ENCODE data around the gene TCEA3.

Gene TCEA3

DNA sequence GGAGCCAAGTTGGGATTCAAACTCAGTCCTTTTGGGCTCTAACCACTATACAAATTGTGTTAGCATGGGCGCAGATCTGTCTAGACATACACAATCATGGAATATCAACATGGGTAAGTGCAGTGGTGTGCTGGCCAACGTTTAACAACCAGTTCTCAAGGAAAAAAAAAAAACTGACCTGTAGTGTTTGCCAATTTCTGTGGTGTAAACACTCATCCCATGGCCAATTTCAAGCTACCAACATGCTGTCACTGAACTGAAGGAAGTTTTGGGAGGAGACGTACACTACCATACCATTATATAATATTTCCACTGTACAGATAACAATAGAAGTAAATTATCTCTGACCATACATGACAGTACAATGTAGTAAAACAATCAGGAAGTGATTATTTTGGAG lies 3.2 kb downstream of the TCEA3 start:
- no peak for DNase-seq (ENCODE audit: low read depth)

DNA sequence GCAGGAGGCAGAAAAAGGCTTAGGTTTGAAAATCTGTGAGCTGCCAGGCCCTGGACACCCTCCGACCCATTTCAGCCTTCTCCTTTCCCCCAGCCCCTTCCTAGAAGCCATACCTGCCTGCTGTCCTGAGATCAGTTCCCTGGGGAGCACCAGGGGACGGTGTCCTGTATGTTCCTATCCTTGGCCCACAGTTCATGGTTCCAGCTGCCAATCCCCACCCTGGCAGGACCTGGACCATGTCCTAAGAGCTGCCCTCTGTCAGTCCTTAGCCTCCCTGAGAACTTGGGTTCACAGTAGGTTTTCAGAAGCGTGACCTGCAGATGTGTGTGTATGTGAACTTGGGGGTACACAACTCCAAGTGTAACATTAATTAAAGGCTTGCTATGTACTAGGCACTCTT lies 3.8 kb downstream of the TCEA3 start:
- DNase-seq (ENCODE audit: low read depth), result no peak

DNA sequence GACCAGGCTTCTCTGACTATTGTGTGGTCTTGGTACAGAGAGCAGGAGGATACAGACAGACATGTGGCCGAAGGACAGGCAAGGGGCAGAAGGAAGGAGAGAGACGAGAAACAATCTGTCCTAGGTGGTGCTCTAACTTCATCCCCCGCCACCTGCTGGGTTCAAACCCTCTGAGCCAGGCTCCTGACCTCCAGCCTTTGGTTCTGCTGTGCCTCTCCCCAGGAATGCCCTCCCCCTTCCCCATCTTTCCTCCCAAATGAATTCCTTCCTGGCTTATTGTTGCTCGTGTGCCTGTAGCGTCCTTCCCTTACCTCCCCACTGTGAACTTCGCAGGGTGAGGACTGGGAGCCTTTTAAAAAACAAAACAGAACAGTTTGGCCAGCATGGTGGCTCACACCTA lies 5.4 kb downstream of the TCEA3 start:
- no peak for DNase-seq (ENCODE audit: low read depth)

DNA sequence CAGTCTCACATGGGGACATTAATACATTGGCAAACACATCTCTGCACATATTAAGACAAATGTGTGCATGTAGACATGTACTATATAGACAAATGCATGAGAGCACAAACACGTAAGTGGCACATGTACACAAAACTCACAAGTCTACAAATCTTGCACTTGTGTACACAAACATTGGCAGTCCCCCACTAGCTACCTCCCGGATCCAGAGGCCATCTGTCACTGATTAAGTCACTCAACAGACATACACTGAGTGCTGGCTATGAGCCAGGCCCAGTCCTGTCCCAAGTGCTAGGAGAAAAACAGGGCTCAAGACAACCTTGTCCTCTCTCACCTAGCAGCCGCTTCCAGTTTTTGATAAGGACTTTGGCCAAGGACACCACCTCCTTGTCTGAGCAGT lies 7.0 kb downstream of the TCEA3 start:
- DNase-seq (ENCODE audit: low read depth), result no peak

DNA sequence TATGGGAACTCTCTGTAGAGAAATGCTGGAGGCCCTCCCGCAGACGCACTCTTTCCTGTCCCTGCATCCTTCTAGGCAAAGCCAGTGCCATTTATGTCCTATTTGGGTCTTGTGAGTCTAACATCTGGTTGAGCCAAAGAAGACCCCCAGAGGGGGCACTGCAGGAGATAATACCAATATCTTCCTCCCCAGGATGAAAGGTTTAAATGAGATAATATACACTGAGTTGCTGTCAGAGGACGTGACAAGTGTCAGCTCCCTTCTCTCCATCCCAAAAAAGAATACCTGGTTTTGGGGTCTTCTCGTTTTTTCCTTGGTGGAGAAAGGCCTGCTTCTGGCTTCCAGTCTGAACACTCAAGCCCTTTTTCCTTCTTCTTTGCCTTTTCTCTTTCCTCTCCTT lies 7.6 kb downstream of the TCEA3 start:
- DNase-seq (ENCODE audit: low read depth), result no peak

DNA sequence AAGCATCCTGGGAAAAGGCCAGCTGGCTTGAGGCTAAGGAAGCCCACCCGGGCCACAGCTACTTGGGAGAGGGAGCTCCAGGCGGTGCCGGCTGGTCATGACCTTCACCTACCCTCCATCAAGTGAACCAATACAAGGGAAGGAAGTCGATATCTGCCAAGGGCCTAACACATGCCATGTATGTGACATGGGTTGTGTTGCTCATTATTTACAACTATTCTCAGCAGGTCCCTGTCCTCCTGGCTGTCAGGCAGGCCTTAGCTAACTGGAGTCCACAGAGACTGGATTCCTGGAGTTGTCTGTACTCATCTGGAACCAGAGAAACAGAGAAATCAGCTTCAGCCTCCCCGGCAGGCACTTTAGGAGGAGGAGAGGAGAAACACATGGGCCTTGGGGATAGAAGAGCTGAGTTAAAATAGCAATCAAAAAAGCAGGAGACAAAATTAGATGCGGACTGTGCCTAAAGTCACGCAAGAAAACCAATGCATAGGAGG lies 15.7 kb downstream of the TCEA3 start:
- no peak for DNase-seq (ENCODE audit: low read depth)

DNA sequence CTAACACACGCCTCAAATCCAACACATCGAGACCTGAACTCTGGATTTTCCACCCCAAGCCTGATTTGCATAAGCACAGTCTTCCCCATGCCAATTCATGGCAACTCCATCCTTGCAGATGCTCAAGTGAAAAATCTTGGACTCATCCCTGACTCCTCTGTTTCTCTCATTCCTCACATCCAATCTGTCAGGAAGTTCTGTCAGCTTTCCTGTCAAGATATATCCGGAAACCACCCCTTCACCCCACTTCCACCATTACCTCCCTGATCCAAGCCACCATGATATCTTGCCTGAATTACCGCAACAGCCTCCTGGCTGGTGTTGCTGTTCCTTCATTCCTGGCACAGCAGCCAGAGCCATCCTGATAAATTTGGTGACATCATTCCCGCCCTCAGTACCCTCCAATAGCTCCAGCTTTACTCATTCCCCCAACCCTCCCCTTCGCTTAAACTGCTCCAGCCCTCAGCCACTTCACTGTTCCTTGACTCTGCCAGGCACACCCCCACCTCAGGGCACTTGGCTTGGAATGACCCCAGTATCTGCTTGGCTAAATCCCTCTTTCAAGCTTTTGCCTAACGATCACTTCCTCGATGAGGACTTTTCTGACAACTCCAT lies 17.4 kb downstream of the TCEA3 start:
- DNase-seq (ENCODE audit: low read depth), result no peak

DNA sequence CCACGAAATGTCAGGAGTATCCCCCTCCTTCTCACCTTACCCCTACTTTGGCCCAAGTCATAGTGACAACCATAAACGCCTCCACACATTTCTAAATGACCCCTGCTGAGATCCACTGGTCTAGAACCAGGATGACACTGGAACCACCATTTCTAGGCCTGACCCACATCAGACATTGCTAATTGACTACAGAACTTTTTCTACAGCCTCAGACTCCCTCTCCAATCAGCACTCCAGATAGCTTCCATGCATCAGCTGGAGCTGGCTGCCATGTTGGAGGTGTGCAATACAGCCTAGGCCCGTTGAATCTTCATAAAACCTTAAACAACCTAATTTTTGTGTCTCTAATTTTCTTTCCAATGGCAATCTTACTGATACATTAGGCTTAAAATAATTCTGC lies 18.6 kb downstream of the TCEA3 start:
- DNase-seq (ENCODE audit: low read depth), result no peak

DNA sequence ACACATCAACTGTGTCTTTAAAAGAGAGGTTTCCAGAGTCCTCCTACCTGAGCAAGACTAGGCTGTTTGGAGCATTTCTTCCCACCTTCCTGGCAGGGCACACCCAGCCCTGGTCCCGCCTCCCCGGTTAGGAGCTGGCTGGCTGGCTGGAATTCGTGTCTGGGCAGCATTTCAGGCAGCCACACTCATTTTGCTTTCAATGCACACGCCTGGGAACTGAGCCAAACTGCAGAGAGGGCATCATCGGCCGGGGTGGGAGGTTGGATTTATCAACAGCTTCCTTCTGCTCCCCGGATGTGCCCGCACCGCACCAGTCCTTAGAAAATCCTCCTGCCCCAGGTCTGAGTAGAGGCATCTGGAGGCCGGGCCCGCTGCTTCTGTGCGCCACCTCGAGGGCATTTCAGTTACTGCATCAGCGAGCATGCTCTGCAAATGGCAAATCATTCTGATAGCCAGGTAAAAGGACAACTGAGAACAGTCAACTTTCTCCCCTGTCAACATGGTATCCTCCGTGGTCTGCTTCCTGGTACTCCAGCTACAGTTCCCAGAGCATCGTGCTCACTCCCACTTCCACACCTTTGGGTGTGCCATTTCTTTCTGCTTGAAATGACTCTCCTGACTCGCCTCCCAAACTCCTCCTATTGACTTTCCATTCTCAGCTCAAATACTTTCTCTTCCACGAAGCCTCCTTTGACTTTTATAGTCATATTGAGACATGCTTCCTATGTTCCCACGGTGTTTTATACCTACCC lies 20.6 kb downstream of the TCEA3 start:
- peak; percentile 77 for DNase-seq (ENCODE audit: low read depth)

DNA sequence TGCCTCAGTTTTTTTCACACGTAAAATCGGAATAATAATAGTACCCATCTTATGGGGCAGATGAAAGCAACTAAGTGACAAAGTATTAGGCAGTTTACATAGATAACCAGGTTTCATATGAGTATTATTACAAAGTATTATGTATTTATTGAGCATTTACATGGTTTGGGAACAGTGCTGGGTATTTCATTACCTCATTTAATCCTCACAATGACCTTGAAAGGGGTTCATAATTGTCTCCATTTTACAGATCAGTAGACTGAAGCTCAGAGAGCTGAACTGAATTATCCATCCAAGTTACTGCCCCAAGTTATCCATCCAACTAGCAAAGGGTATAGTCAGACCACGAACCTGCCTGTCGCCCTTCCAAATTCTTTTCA lies 21.2 kb downstream of the TCEA3 start:
- DNase-seq (ENCODE audit: low read depth), result no peak

DNA sequence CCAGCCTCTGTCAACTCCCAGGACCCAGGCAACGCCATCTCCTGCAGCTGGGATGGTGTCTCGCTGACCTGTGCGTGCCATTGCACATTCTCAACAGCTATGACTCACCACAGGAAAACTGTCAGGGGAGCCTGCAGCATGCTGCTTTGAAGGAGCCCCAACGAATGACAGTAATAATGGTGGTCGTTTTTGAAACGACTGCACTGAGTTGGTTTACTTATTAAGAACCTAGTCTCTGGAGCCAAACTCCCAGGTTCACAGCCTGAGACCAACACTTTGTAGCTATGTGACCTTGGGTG lies 21.6 kb downstream of the TCEA3 start:
- no peak for DNase-seq (ENCODE audit: low read depth)

DNA sequence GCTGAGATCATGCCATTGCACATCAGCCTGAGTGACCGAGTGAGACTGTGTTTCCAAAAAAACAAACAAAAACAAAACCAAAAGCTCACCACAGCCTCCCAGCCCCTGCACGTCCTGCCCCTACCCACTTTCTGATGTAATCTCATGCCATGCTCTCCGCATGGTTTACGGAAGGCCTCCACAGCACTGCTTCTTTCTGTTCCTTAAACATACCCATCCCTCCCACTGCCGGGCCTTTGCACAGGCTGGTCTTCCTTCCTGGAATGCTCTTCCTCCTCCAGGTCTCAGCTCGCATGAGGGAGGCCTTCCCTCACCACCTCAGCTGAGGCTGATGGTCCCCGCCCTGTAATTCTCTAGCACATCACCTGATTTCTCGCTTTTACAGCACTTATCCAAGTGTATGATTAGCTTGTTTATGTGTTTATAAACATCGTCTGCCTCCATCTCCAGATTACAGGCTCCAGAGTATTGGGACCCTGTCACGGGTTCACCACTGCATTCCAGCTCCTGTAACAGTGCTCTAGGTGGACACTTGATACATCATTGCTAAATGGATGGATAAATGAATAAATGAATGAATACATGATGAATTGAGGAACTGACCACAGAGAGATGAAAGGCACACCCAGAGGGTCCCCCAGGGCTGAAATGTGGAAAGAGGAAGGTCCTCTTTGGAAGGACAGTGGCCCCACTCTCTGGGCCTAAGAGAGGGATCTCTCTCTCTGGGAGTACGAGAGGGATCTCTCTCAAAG lies 22.1 kb downstream of the TCEA3 start:
- DNase-seq (ENCODE audit: low read depth), result no peak

DNA sequence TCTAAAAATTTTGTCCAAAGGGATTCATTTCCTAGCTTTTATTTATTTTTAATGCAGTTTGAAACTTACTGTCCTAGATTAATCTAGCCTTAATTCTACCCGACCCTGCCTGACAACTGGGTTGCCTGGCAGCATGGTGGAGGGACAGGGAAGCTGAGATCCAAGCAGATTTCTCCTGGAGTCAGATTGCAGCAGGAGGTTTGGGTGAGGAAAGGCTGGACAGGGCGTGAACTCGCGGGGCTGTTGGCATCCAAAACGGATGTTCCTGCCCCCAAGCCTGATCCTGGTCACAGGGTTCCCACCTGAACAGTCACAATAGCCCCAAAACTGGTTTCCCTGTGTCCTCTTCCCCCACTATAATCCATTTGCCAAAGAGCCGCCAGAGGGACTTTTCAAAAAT lies 23.2 kb downstream of the TCEA3 start:
- DNase-seq (ENCODE audit: low read depth), result no peak

DNA sequence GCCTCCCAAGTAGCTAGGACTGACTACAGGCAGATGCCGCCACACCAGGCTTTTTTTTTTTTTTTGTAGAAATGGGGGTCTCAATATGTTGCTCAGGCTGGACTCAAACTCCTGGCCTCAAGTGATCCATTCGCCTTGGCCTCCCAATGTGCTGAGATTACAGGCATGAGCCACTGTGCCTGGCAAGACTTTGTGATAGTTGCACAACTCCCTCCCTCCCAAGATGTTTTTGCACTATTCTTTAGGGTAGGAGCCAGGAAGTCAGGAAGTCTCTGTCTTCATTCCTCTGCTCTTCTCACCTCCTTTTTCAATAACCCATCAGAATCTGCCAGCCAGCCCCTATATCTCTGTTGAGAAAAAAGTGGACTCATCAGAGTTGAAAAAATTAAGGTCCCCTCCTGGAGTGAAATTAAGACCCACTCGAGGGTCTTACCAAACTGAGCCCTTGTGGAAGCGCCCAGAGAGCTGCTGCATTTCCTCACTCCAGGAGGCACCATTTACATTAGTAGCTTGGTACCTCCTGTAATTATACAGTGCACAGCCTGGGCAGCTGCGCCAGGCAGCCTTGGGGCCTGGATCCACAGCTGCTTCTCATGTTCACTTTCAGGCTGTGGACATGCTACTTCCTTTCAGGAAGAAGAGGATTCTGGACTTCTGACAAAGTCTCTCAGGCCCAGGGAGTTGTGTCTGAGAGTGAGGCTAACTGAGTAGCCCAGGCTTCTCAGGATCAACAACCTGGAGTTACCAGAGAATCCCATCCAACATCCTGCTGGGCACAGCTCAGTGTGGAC lies 24.0 kb downstream of the TCEA3 start:
- DNase-seq (ENCODE audit: low read depth), result no peak

DNA sequence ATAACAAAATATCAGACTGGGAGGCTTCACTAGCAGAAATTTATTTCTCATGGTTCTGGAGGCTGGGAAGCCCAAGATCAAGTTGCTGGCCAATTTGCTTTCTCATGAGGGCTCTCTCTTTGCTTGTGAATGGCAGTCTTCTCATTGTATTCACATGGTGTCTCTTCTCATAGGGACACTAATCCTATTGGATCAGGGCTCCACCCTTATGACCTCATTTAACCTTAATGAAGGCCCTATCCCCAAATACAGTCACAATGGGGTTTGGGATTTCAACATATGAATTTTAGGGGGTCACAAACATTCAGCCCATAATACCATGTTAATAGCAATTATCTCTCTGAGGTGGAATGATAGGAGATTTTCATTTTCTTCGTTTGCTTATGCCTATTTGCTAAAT lies 25.3 kb downstream of the TCEA3 start:
- no peak for DNase-seq (ENCODE audit: low read depth)

DNA sequence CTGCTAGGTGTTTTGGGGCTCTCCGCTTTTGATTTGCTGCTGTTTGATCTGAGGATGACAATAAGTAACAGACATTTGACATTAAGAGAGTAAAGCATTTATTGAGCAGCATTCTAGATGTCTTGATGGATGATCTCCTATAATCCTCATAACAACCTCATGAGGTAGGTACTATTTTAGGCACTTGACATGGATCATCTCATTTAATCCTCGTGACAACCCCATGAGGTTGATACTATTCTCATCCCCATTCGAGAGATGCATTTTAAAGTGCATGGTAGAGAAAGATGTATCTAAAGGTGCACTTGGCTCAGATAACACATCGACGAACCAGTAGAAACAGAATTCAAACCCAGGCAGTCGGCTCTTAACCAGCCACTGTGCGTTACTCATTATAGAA lies 26.6 kb downstream of the TCEA3 start:
- no peak for DNase-seq (ENCODE audit: low read depth)

DNA sequence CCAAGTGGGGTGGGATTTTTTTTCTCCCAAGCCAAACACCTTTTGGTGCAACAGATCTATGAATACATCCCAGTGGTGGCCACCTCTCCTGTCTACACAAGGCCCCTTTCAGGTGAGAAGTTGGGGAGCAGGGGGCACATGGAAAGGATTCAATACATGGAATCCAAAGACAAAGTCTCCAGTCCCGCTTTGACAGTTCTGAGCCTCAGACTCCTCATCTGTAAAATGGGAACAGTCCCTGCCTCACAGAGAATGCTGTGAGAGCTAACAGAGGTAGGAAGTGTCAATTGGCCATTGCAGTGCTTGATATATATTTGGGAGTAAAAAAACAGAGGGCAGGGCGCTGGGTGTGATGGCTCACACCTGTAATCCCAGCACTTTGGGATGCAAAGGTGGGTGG lies 28.2 kb downstream of the TCEA3 start:
- DNase-seq (ENCODE audit: low read depth), result no peak

DNA sequence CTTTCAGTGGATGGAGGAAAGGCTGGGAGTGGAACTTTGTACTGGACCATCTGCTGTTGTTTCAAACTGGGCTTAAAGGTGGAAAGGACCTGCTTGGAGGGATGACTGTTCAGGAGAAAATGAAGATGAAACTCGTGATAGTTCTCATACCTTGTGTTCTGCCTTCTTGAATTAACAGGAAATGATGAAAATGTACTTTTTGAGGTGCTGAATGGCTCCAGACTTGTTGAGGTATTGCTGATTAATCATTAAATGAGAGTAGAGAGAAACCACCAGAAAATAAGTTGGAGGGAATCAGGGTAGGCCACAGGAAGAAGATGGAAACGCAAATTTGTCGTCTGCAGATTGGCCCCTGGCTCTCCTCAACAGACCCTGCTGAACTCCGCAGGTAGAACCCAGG lies 28.7 kb downstream of the TCEA3 start:
- no peak for DNase-seq (ENCODE audit: low read depth)

DNA sequence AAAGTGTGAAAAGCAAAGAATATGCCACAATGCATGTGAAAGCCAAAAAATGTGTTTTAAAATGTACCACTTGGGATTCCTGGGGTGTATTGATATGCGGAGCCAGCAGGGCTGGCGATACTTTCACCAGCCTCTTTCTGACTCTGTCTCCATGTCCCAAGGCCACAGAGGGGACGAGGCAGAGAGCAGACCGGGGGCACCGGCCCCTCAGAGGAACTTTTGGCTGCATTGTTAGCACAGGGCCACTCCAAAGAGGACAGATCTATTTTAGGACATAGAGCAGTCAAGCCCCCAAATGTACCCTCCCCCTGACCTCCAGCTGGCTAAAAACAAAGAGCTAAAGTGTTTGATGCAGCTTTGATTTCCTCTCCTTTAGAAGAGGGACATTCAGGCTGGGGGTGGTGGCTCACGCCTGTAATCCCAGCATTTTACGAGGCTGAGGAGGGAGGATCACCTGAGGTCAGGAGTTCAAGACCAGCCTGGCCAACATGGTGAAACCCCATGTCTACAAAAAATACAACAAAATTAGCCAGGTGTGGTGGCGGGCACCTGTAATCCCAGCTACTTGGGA lies 29.3 kb downstream of the TCEA3 start:
- DNase-seq (ENCODE audit: low read depth), result no peak

DNA sequence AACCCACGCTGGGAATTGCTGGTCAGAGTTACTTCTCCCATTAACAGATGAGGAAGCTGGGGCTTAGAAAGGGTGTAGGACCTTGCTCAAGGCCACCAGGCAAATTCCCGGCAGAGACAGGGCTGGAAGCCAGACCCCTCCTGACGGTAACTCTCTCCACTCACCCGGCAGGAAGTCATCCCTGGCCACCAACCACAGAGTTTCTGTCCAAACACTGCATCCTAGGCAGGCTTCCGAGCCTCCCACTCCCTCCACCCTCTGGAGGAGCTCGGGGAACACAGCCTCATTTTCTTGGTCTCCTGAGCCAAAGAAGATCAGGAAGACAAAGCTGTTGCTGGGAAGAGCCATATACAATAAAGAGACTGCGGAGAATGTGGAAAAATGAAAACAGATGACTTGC lies 29.9 kb downstream of the TCEA3 start:
- DNase-seq (ENCODE audit: low read depth), result no peak

DNA sequence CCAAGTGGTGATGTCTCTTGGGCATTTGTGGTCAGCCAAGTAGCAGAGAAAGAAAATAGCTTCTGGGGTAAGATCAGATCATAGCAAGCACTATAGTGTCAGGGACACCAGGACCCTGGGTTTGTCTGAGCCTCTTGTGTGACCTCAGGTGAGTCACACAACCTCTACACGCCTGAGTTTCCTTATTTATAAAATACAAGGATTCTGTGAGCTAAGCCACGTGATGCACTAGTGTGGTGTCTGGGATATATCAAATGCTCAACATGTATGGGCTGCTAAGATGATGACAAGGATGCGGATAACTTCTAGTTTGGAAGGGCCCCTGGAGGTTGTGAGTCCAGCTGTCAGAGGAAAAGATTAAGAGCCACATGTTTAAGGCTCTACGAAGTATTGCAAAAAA lies 30.4 kb downstream of the TCEA3 start:
- DNase-seq (ENCODE audit: low read depth), result no peak

DNA sequence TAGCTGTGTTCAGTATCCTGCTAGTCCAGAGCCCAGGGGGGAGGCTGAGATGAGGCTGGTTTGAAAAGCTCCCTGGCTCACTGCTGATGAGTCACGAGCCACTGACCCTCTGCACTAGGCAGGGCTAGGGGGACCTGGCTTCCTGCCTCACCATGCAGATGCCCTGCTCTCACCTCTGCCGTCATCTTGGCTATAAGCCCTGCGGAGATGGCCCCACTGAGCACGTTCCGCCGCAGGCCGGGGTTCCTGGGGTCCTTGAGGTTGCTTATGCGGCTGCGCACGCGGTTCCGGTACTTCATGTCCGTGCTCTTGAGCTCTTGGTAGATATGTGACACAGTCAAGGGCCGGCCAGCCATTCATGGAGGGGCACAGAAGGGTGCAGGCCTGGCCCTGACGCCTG lies 30.8 kb downstream of the TCEA3 start:
- DNase-seq (ENCODE audit: low read depth), result no peak

Measured in stimulated activated CD8-positive, alpha-beta memory T cell treated with anti-CD3 and anti-CD28 coated beads, Interleukin-15, amount 100 ng/mL, for 1 hour (primary cell).